ENCODE measurements around the gene CX3CR1.

CX3CR1 gene

DNA sequence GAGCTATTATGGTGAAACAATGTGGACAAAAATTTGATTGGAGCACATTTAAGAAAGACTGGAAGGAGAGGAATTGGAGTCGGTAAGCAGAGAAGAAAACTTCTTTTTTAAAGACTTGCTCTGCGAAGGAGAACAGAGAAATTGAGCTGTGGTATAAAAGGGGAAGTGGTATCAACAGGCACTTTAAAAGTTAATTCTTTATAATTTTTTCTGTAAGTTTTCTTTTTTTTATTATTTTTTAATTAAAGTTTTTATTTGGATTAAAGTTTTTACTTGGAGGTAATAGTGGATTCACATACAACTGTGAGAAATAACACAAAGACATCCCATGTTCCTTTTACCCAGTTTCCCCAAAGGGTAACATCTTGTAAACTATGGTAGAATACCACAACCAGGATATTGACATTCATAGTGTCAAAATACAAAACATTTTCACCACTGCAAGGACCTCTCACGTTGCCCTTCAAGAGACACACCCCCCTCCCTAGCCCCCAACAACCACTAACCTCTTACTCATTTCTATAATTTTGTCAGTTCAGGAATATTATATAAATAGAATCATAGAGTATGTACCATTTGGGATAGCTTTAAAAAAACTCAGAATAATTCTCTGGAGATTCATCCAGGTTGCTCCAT, 53.6 kb downstream of the CX3CR1 start:
- no peak overlapping the region for H3K4me3 ChIP-seq (ENCODE audit: low read depth, low read length)
- DNase-seq (ENCODE audit: low read depth) = no peak
- TF ChIP-seq, protein P1, sequence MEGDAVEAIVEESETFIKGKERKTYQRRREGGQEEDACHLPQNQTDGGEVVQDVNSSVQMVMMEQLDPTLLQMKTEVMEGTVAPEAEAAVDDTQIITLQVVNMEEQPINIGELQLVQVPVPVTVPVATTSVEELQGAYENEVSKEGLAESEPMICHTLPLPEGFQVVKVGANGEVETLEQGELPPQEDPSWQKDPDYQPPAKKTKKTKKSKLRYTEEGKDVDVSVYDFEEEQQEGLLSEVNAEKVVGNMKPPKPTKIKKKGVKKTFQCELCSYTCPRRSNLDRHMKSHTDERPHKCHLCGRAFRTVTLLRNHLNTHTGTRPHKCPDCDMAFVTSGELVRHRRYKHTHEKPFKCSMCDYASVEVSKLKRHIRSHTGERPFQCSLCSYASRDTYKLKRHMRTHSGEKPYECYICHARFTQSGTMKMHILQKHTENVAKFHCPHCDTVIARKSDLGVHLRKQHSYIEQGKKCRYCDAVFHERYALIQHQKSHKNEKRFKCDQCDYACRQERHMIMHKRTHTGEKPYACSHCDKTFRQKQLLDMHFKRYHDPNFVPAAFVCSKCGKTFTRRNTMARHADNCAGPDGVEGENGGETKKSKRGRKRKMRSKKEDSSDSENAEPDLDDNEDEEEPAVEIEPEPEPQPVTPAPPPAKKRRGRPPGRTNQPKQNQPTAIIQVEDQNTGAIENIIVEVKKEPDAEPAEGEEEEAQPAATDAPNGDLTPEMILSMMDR (conservative IDR thresholded peaks at IDR 0.05; ENCODE audit: low read depth, low read length) = no peak

GRCh38 chr3:39224288-39224687, 55.5 kb downstream of the CX3CR1 start:
- TF ChIP-seq, protein P1 (conservative IDR thresholded peaks at IDR 0.05; ENCODE audit: low read depth, low read length) = no peak
- H3K4me3 ChIP-seq (ENCODE audit: low read depth, low read length) = no peak overlapping the region
- DNase-seq (ENCODE audit: low read depth) = no peak

DNA sequence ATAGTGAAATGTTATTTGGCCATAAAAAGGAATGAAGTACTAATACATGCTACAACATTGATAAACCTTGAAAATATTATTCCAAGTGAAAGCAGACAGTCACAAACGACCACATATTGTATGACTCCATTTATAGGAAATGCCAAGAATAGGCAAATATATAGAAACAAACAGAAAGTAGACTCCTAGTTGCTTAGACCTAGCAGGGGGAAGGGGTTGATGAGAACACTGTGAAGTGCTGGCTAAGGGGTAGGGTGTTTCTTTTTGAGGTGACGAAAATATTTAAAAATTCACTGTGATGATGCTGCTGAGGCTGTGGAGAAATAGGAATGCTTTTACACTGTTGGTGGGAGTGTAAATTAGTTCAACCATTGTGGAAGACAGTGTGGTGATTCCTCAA, 56.9 kb downstream of the CX3CR1 start:
- no peak overlapping the region for H3K4me3 ChIP-seq (ENCODE audit: low read depth, low read length)
- DNase-seq (ENCODE audit: low read depth) = no peak
- TF ChIP-seq, protein P1 (conservative IDR thresholded peaks at IDR 0.05; ENCODE audit: low read depth, low read length) = no peak

- no peak overlapping the region for H3K4me3 ChIP-seq (ENCODE audit: low read depth, low read length)
- DNase-seq (ENCODE audit: low read depth) = no peak
- TF ChIP-seq, protein P1 (conservative IDR thresholded peaks at IDR 0.05; ENCODE audit: low read depth, low read length) = no peak
Observed at GRCh38 chr3:39222462-39222861, 57.4 kb downstream of the CX3CR1 start.

GRCh38 chr3:39221141-39221530, 58.7 kb downstream of the CX3CR1 start:
- TF ChIP-seq, protein P1 (conservative IDR thresholded peaks at IDR 0.05; ENCODE audit: low read depth, low read length) = no peak
- no peak overlapping the region for H3K4me3 ChIP-seq (ENCODE audit: low read depth, low read length)
- DNase-seq (ENCODE audit: low read depth) = no peak

DNA sequence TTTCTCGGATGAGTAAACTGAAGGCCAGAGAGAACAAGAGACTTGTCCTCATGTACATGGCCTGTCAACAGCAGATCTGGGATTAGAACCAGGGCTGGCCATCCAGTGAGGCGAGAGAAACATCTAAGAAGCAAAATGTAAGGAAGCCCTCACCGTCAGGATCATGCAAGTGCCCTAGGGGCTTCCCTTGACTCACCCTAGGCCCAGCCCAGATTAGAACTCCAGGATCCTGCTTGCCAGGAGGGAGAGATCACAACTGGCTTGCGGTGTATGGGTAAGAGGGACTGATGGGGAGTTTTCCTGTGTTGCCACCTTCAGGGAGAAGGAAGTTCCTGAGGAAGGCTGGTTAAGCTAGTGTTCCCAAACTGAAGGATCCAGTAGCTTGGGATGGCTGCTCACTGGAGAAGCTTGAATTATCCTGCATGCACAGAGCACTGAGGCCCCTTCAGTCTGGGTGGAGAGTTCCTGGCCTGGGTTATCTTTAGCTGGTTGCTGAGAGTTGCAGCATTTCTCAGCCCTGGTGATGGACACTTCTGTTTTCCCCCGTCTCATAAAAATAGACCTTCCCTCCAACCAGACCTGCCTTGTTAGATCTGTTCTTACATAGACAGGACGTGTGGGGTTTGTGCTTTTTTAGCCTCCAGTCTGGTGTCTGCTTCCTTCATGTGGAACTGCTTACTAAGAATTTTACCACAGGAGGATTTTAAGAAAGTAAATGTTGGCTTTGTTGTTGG, 59.3 kb downstream of the CX3CR1 start:
- TF ChIP-seq, protein P1 (conservative IDR thresholded peaks at IDR 0.05; ENCODE audit: low read depth, low read length) = no peak
- H3K4me3 ChIP-seq (ENCODE audit: low read depth, low read length) = no peak overlapping the region
- no peak for DNase-seq (ENCODE audit: low read depth)

- TF ChIP-seq, protein P1 (conservative IDR thresholded peaks at IDR 0.05; ENCODE audit: low read depth, low read length) = no peak
- no peak overlapping the region for H3K4me3 ChIP-seq (ENCODE audit: low read depth, low read length)
- DNase-seq (ENCODE audit: low read depth) = no peak
Observed at GRCh38 chr3:39219702-39220101, 60.1 kb downstream of the CX3CR1 start.
